OCI-LY7 (cell line): ENCODE measurements around the gene PHACTR1. TPM values are rescaled to one million over a fixed set of nuclear protein-coding genes. Genes with fewer than 3 reads are reported as not detected.

Source experiments
- BruUV-seq: library from RNA; stranded (reverse); fragments of 400-500 nt; replicated peaks from 2 replicates; lab custom pipeline; 2021; lab: Mats Ljungman, UMichigan
- CTCF ChIA-PET: fragments of 300-600 bp; sonication (Branson Sonifier 250); formaldehyde crosslinking; loops from one replicate; lab custom pipeline; 2022; ENCODE audit warnings: antibody characterized with exemption; ENCODE audit not compliant: unreplicated experiment; lab: Charles Lee
- POLR2A ChIA-PET: fragments of 300-600 bp; sonication (Branson Sonifier 250); formaldehyde crosslinking; loops from one replicate; lab custom pipeline; 2022; ENCODE audit warnings: antibody characterized with exemption; lab: Charles Lee
- DNase-seq: peaks from one replicate; pipeline ENCODE4 v3.0.0-alpha.2; 2015; ENCODE audit warnings: low spot score
- H2AFZ ChIP-seq: fragments of 200-600 bp; sonication (generic), shearing (Covaris generic); 2 replicates; pipeline ENCODE4 v1.6.1; 2014; ENCODE audit warnings: mild to moderate bottlenecking, antibody characterized with exemption, low read length, moderate library complexity
- H3K27ac ChIP-seq: fragments of 200-600 bp; sonication (generic); 2 replicates; pipeline ENCODE4 v1.5.1; 2014; ENCODE audit warnings: mixed run types, low read depth, mild to moderate bottlenecking, moderate library complexity, low read length, inconsistent platforms; ENCODE audit not compliant: poor library complexity, severe bottlenecking
- H3K36me3 ChIP-seq: fragments of 200-600 bp; sonication (generic); 2 replicates; pipeline ENCODE4 v1.6.1; 2014; ENCODE audit warnings: mild to moderate bottlenecking, antibody characterized with exemption, low read length, moderate library complexity, mixed read lengths; ENCODE audit not compliant: insufficient read depth
- H3K4me1 ChIP-seq: fragments of 200-600 bp; sonication (generic); 2 replicates; pipeline ENCODE4 v1.5.1; 2014; ENCODE audit warnings: mild to moderate bottlenecking, low read length; ENCODE audit not compliant: insufficient read depth, poor library complexity, severe bottlenecking
- H3K4me2 ChIP-seq: fragments of 200-600 bp; sonication (generic); 2 replicates; pipeline ENCODE4 v1.6.1; 2014; ENCODE audit warnings: mild to moderate bottlenecking, low read length
- H3K4me3 ChIP-seq: fragments of 200-600 bp; sonication (generic); 2 replicates; pipeline ENCODE4 v1.5.1; 2014; ENCODE audit warnings: mild to moderate bottlenecking, low read depth, low read length; ENCODE audit not compliant: poor library complexity, severe bottlenecking
- H3K79me2 ChIP-seq: fragments of 200-600 bp; sonication (generic); 2 replicates; pipeline ENCODE4 v1.6.1; 2016; ENCODE audit warnings: low read depth, mild to moderate bottlenecking, low read length, moderate library complexity, mixed read lengths; ENCODE audit not compliant: insufficient read depth
- H3K9me2 ChIP-seq: fragments of 200-600 bp; sonication (generic); 2 replicates; pipeline ENCODE4 v1.6.1; 2016; ENCODE audit warnings: mild to moderate bottlenecking, low read length, mixed read lengths; ENCODE audit not compliant: insufficient read depth
- H3K9me3 ChIP-seq: fragments of 200-600 bp; sonication (generic); 2 replicates; pipeline ENCODE4 v1.6.1; 2014; ENCODE audit warnings: mild to moderate bottlenecking, mixed run types, low read length, mixed read lengths
- H4K20me1 ChIP-seq: fragments of 200-600 bp; sonication (generic); 2 replicates; pipeline ENCODE4 v1.6.1; 2014; ENCODE audit warnings: mild to moderate bottlenecking, antibody characterized with exemption, low read length, moderate library complexity, mixed read lengths; ENCODE audit not compliant: insufficient read depth
- EZH2phosphoT487 ChIP-seq: fragments of 200-600 bp; sonication (generic); IDR thresholded peaks from 2 replicates; pipeline ENCODE4 v1.6.1; 2018; ENCODE audit warnings: low read depth, borderline replicate concordance, mild to moderate bottlenecking, mixed run types, antibody characterized with exemption, low read length, moderate library complexity, mixed read lengths
- intact Hi-C: fragments of 100-400 bp; cut with micrococcal nuclease; formaldehyde crosslinking; loops from one replicate; pipeline ENCODE4 v1.10.0; 2022; ENCODE audit not compliant: unreplicated experiment
- total RNA-seq, 2 experiments: library from RNA; depleted of rRNA in 1 of 2; stranded (reverse); fragments of >200 nt in 1 of 2; shearing (Covaris generic) in 1 of 2; gene quantifications; 2 replicates each; pipeline ENCODE4 v1.2.3, GENCODE V29; 2014 to 2022
- TF ChIP-seq, protein P1 (sequence below): fragments of 200-600 bp; sonication (generic); conservative IDR thresholded peaks from 2 replicates; pipeline ENCODE4 v1.5.1; 2014; ENCODE audit warnings: mild to moderate bottlenecking, antibody characterized with exemption, low read length, moderate library complexity, mixed read lengths

Gene PHACTR1
- total RNA-seq, 2 experiments from 2014 or later, result 25.1 to 46.6 TPM

DNA sequence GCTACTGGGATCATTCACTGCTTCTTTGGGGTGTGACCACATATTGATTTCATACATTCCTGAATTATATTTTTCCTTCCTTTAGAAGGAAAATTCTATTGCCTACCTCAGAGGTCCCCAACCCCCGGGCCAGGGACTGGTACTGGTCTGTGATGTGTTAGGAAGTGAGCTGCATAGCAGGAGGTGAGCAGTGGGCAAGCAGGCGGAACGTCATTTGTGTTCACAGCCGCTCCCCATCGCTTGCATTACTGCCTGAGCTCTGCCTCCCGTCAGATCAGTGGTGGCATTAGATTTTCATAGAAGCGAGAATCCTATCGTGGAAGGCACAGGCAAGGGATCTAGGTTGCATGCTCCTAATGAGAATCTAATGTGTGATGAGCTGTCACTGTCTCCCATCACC, 107.3 kb downstream of the PHACTR1 start:
- POLR2A ChIA-PET, result interaction anchor here (1.0 kb wide), 1 partner anchor 17 kb away, joined by 7 read pairs; no protein-coding TSS in a partner anchor
- no peak overlapping the region for H3K27ac ChIP-seq
- no peak overlapping the region for H3K4me2 ChIP-seq
- H3K79me2 ChIP-seq, result no peaks in the 10 kb centered on the region
- H2AFZ ChIP-seq, result no peak overlapping the region
- no peaks in the 10 kb centered on the region for H3K9me3 ChIP-seq
- H4K20me1 ChIP-seq, result no peaks in the 10 kb centered on the region
- CTCF ChIA-PET, result no interaction called here
- H3K9me2 ChIP-seq, result no peaks in the 10 kb centered on the region
- no peak for TF ChIP-seq EZH2phosphoT487
- TF ChIP-seq, protein P1, sequence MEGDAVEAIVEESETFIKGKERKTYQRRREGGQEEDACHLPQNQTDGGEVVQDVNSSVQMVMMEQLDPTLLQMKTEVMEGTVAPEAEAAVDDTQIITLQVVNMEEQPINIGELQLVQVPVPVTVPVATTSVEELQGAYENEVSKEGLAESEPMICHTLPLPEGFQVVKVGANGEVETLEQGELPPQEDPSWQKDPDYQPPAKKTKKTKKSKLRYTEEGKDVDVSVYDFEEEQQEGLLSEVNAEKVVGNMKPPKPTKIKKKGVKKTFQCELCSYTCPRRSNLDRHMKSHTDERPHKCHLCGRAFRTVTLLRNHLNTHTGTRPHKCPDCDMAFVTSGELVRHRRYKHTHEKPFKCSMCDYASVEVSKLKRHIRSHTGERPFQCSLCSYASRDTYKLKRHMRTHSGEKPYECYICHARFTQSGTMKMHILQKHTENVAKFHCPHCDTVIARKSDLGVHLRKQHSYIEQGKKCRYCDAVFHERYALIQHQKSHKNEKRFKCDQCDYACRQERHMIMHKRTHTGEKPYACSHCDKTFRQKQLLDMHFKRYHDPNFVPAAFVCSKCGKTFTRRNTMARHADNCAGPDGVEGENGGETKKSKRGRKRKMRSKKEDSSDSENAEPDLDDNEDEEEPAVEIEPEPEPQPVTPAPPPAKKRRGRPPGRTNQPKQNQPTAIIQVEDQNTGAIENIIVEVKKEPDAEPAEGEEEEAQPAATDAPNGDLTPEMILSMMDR, result no peak
- no peaks in the 10 kb centered on the region for H3K36me3 ChIP-seq
- H3K4me1 ChIP-seq, result no peaks in the 10 kb centered on the region
- no TSS peak for BruUV-seq
- H3K4me3 ChIP-seq, result no peak overlapping the region
- intact Hi-C loops, result no loop called here
- no peak for DNase-seq

DNA sequence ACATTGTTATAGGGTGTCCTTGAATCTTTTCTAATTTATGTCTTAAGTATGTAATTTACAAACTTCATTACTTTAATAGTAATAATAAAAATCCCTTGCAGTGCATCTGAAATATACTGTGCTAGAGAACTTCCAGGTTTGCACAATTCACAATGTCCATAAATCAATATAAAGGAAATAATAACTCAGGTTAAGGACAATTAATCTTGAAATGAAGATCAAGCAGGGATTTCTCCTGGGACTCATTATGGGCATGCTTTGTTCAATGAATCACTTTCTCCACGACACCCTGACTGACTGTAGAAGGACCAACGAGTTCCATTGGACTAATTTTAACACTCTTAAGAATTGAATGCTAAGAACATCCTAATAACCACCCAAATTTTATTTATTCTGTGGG, 110.0 kb downstream of the PHACTR1 start:
- H3K9me3 ChIP-seq, result no peaks in the 10 kb centered on the region
- ChIA-PET CTCF (no interaction called here), POLR2A (no interaction called here)
- no peaks in the 10 kb centered on the region for H3K9me2 ChIP-seq
- H3K36me3 ChIP-seq, result no peaks in the 10 kb centered on the region
- intact Hi-C loops, result no loop called here
- H3K27ac ChIP-seq, result no peak overlapping the region
- no peak for DNase-seq
- no peak overlapping the region for H3K4me2 ChIP-seq
- H2AFZ ChIP-seq, result no peak overlapping the region
- H4K20me1 ChIP-seq, result no peaks in the 10 kb centered on the region
- no peak overlapping the region for H3K4me3 ChIP-seq
- H3K4me1 ChIP-seq, result no peaks in the 10 kb centered on the region
- BruUV-seq, result no TSS peak
- TF ChIP-seq EZH2phosphoT487, result no peak
- TF ChIP-seq, protein P1, result no peak
- H3K79me2 ChIP-seq, result no peaks in the 10 kb centered on the region

DNA sequence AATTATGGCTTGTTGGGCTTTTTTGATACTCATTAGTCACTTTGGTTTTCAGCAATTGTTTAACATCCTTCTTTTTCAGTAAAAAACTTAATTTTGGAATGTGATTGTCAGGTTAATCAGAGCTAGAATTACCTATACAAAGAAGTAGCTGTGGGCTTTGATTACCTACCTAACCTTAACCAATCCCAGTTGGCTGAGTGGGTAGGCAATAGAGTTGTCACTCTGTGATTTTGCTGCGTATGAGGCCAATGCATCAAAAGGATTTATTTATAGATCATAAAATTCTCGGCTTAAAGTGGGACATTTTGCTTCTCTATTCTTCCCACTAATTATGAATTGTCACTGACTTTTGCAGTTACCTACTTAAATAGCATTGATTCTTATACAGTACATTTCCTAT, 111.4 kb downstream of the PHACTR1 start:
- no peak overlapping the region for H3K4me3 ChIP-seq
- H3K27ac ChIP-seq, result no peak overlapping the region
- no peak overlapping the region for H3K4me2 ChIP-seq
- H2AFZ ChIP-seq, result no peak overlapping the region
- H3K36me3 ChIP-seq, result no peaks in the 10 kb centered on the region
- no peak for TF ChIP-seq EZH2phosphoT487
- TF ChIP-seq, protein P1, result no peak
- DNase-seq, result no peak
- CTCF ChIA-PET, result no interaction called here
- BruUV-seq, result no TSS peak
- intact Hi-C loops, result no loop called here
- H4K20me1 ChIP-seq, result no peaks in the 10 kb centered on the region
- H3K4me1 ChIP-seq, result no peaks in the 10 kb centered on the region
- no peaks in the 10 kb centered on the region for H3K9me2 ChIP-seq
- POLR2A ChIA-PET, result no interaction called here
- H3K9me3 ChIP-seq, result no peaks in the 10 kb centered on the region
- H3K79me2 ChIP-seq, result no peaks in the 10 kb centered on the region
